ENCODE results near the gene ELAVL1. TPM values are rescaled to one million over a fixed set of nuclear protein-coding genes. Genes with fewer than 3 reads are reported as not detected.
"Not testable (repeated sequence)": the region's sequence is repeated elsewhere in the genome, so short reads cannot be mapped to it uniquely, and the experiment has no call there.

The ELAVL1 gene
- total RNA-seq, 1 donor from 2014 or later: 107 TPM

- no peaks in the 10 kb centered on the region for H3K9me3 ChIP-seq (ENCODE audit: insufficient read depth, low read depth, low read length)
- peaks cover 30% of the 10 kb centered on the region for H3K4me1 ChIP-seq (ENCODE audit: insufficient read depth, low read length)
- H3K4me2 ChIP-seq (ENCODE audit: low read length): peak overlapping the region; percentile 93
- no peak overlapping the region for H3K4me3 ChIP-seq (ENCODE audit: insufficient read depth, low read depth, low read length)
- Mint-ChIP-seq H3K4me1 (ENCODE audit: low read depth, unreplicated experiment) (peaks cover 3% of the 10 kb centered on the region), H3K27me3 (ENCODE audit: low read depth, unreplicated experiment) (peaks cover 13% of the 10 kb centered on the region), H3K36me3 (ENCODE audit: low read depth, unreplicated experiment) (no peaks in the 10 kb centered on the region), H3K9me3 (ENCODE audit: unreplicated experiment) (no peaks in the 10 kb centered on the region), H3K4me3 (ENCODE audit: unreplicated experiment) (peak overlapping the region; percentile 84), H3K27ac (ENCODE audit: unreplicated experiment) (peak overlapping the region; percentile 53)
- H3K79me2 ChIP-seq (ENCODE audit: insufficient read depth, low read length): peaks cover 6% of the 10 kb centered on the region
- no peak overlapping the region for H3K9ac ChIP-seq (ENCODE audit: low read length)
- H3K27me3 ChIP-seq (ENCODE audit: insufficient read depth, low read length): peaks cover 22% of the 10 kb centered on the region
- TF ChIP-seq EZH2 (IDR thresholded peaks at IDR 0.05; ENCODE audit: insufficient read depth, low read length): no peak
- TF ChIP-seq, protein P1, sequence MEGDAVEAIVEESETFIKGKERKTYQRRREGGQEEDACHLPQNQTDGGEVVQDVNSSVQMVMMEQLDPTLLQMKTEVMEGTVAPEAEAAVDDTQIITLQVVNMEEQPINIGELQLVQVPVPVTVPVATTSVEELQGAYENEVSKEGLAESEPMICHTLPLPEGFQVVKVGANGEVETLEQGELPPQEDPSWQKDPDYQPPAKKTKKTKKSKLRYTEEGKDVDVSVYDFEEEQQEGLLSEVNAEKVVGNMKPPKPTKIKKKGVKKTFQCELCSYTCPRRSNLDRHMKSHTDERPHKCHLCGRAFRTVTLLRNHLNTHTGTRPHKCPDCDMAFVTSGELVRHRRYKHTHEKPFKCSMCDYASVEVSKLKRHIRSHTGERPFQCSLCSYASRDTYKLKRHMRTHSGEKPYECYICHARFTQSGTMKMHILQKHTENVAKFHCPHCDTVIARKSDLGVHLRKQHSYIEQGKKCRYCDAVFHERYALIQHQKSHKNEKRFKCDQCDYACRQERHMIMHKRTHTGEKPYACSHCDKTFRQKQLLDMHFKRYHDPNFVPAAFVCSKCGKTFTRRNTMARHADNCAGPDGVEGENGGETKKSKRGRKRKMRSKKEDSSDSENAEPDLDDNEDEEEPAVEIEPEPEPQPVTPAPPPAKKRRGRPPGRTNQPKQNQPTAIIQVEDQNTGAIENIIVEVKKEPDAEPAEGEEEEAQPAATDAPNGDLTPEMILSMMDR (IDR thresholded peaks at IDR 0.05; ENCODE audit: insufficient read depth, low read depth, low read length): no peak
- no peak overlapping the region for H3K27ac ChIP-seq (ENCODE audit: low read depth, low read length)
- H2AFZ ChIP-seq (ENCODE audit: low read depth, low read length): no peak overlapping the region
- peaks cover 26% of the 10 kb centered on the region for H4K20me1 ChIP-seq (ENCODE audit: insufficient read depth, low read length)
- no peak for FAIRE-seq
- DNase-seq (ENCODE audit: low read depth): no peak
- peaks cover 3% of the 10 kb centered on the region for H3K36me3 ChIP-seq (ENCODE audit: insufficient read depth, low read length)
Measured at GRCh38 chr19:7918615-7919421, 86.6 kb downstream of the ELAVL1 start.

GRCh38 chr19:7918062-7918614, 87.3 kb downstream of the ELAVL1 start:
- peak overlapping the region; percentile 24 for H2AFZ ChIP-seq (ENCODE audit: low read depth, low read length)
- not testable (repeated sequence) for H3K9me3 Mint-ChIP-seq (ENCODE audit: unreplicated experiment); H3K4me3 ChIP-seq (ENCODE audit: insufficient read depth, low read depth, low read length); DNase-seq (ENCODE audit: low read depth); H3K79me2 ChIP-seq (ENCODE audit: insufficient read depth, low read length); H3K9me3 ChIP-seq (ENCODE audit: insufficient read depth, low read depth, low read length); H3K27ac ChIP-seq (ENCODE audit: low read depth, low read length); FAIRE-seq; H3K36me3 Mint-ChIP-seq (ENCODE audit: low read depth, unreplicated experiment); H3K36me3 ChIP-seq (ENCODE audit: insufficient read depth, low read length); H3K4me1 Mint-ChIP-seq (ENCODE audit: low read depth, unreplicated experiment); H3K9ac ChIP-seq (ENCODE audit: low read length)
- H3K27me3 ChIP-seq (ENCODE audit: insufficient read depth, low read length): peaks cover 22% of the 10 kb centered on the region
- H3K4me1 ChIP-seq (ENCODE audit: insufficient read depth, low read length): peaks cover 30% of the 10 kb centered on the region
- H4K20me1 ChIP-seq (ENCODE audit: insufficient read depth, low read length): peaks cover 23% of the 10 kb centered on the region
- peak overlapping the region; percentile 58 for H3K27ac Mint-ChIP-seq (ENCODE audit: unreplicated experiment)
- H3K4me2 ChIP-seq (ENCODE audit: low read length): peak overlapping the region; percentile 78
- H3K4me3 Mint-ChIP-seq (ENCODE audit: unreplicated experiment): peak overlapping the region; percentile 71
- H3K27me3 Mint-ChIP-seq (ENCODE audit: low read depth, unreplicated experiment): peaks cover 13% of the 10 kb centered on the region

DNA sequence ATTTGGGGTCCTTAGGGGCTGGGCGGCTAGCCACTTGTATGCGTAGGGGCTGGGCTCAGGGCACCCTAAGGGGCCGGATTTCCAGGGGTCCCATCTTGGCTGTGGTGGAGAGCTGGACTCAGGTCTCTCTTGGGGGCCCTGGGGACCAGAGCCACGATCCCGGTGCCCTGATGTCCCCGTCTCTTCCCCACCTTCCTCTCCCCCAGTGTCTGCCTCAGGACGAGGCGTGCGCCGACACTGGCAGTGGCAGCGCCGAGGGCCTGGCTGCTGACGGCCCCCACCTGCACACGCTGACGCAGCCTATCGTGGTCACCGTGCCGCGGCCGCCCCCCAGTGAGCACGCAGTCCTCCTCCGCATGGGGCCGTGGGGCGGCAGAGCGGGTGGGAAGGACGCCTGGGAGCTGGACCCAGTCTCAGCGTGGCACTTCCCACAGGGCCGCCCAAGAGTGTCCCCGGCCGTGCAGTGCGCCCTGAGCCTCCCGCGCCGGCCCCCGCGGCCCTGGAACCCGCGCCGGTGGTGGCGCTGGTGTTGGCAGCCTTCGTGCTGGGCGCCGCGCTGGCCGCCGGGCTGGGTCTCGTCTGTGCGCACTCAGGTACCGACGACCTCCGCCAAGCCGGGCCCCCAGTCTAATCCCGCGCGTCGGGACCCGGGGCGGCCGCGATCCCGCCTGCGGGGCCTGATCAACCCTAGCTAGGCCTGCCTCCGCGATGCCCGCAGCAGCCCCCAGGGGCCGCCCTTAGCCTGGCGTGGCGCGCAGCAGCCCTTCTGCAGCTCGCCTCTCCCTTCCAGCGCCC, 88.0 kb downstream of the ELAVL1 start:
- Mint-ChIP-seq H3K27me3 (ENCODE audit: low read depth, unreplicated experiment) (peaks cover 13% of the 10 kb centered on the region), H3K4me3 (ENCODE audit: unreplicated experiment) (peak overlapping the region; percentile 83), H3K27ac (ENCODE audit: unreplicated experiment) (no peak overlapping the region), H3K36me3 (ENCODE audit: low read depth, unreplicated experiment) (no peaks in the 10 kb centered on the region), H3K4me1 (ENCODE audit: low read depth, unreplicated experiment) (peaks cover 3% of the 10 kb centered on the region), H3K9me3 (ENCODE audit: unreplicated experiment) (no peaks in the 10 kb centered on the region)
- TF ChIP-seq EZH2 (IDR thresholded peaks at IDR 0.05; ENCODE audit: insufficient read depth, low read length): peak; percentile 80
- TF ChIP-seq, protein P1 (IDR thresholded peaks at IDR 0.05; ENCODE audit: insufficient read depth, low read depth, low read length): peak; percentile 10
- no peak overlapping the region for H3K4me3 ChIP-seq (ENCODE audit: insufficient read depth, low read depth, low read length)
- peak overlapping the region; percentile 78 for H3K4me2 ChIP-seq (ENCODE audit: low read length)
- H2AFZ ChIP-seq (ENCODE audit: low read depth, low read length): peak overlapping the region; percentile 66
- peaks cover 6% of the 10 kb centered on the region for H3K79me2 ChIP-seq (ENCODE audit: insufficient read depth, low read length)
- H3K36me3 ChIP-seq (ENCODE audit: insufficient read depth, low read length): no peaks in the 10 kb centered on the region
- H3K9ac ChIP-seq (ENCODE audit: low read length): no peak overlapping the region
- no peaks in the 10 kb centered on the region for H3K9me3 ChIP-seq (ENCODE audit: insufficient read depth, low read depth, low read length)
- peaks cover 17% of the 10 kb centered on the region for H4K20me1 ChIP-seq (ENCODE audit: insufficient read depth, low read length)
- FAIRE-seq (no peak), DNase-seq (ENCODE audit: low read depth) (peak; percentile 19)
- H3K27me3 ChIP-seq (ENCODE audit: insufficient read depth, low read length): peaks cover 22% of the 10 kb centered on the region
- peaks cover 30% of the 10 kb centered on the region for H3K4me1 ChIP-seq (ENCODE audit: insufficient read depth, low read length)
- no peak overlapping the region for H3K27ac ChIP-seq (ENCODE audit: low read depth, low read length)
